Measurements from ENCODE around the gene UTP18. TPM values are rescaled to one million over a fixed set of nuclear protein-coding genes. Genes with fewer than 3 reads are reported as not detected.
"Not testable (repeated sequence)": the region's sequence is repeated elsewhere in the genome, so short reads cannot be mapped to it uniquely, and the experiment has no call there.

The UTP18 gene
- total RNA-seq, 2 experiments from 2014 or later = 61.9 to 67.9 TPM

GRCh38 chr17:51322390-51323029 lies 62.2 kb downstream of the UTP18 start:
- Mint-ChIP-seq H3K36me3 (ENCODE audit: low read depth) (peaks cover 4% of the 10 kb centered on the region), H3K27ac (no peak overlapping the region), H3K9me3 (peaks cover 10% of the 10 kb centered on the region), H3K4me3 (no peak overlapping the region), H3K27me3 (peaks cover 5% of the 10 kb centered on the region), H3K4me1 (ENCODE audit: low read depth) (no peaks in the 10 kb centered on the region)
- intact Hi-C loops (cut with micrococcal nuclease) = no loop called here
- TF ChIP-seq, protein P1, sequence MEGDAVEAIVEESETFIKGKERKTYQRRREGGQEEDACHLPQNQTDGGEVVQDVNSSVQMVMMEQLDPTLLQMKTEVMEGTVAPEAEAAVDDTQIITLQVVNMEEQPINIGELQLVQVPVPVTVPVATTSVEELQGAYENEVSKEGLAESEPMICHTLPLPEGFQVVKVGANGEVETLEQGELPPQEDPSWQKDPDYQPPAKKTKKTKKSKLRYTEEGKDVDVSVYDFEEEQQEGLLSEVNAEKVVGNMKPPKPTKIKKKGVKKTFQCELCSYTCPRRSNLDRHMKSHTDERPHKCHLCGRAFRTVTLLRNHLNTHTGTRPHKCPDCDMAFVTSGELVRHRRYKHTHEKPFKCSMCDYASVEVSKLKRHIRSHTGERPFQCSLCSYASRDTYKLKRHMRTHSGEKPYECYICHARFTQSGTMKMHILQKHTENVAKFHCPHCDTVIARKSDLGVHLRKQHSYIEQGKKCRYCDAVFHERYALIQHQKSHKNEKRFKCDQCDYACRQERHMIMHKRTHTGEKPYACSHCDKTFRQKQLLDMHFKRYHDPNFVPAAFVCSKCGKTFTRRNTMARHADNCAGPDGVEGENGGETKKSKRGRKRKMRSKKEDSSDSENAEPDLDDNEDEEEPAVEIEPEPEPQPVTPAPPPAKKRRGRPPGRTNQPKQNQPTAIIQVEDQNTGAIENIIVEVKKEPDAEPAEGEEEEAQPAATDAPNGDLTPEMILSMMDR (IDR thresholded peaks at IDR 0.05) = peak; percentile 62
- ATAC-seq = peak; percentile 47
- no peak for DNase-seq
- CTCF ChIA-PET = interaction anchor here (1.0 to 1.8 kb wide), 3 partner anchors 24 to 80 kb away, joined by 3 to 8 read pairs (median 3); no protein-coding TSS in a partner anchor
- POLR2A ChIA-PET = no interaction called here

GRCh38 chr17:51325471-51325870 lies 65.1 kb downstream of the UTP18 start:
- ATAC-seq (no peak), DNase-seq (no peak)
- ChIA-PET POLR2A (no interaction called here), CTCF (no interaction called here)
- Mint-ChIP-seq H3K36me3 (ENCODE audit: low read depth) (no peaks in the 10 kb centered on the region), H3K27me3 (peaks cover 5% of the 10 kb centered on the region), H3K9me3 (no peaks in the 10 kb centered on the region), H3K4me1 (ENCODE audit: low read depth) (no peaks in the 10 kb centered on the region), H3K27ac (no peak overlapping the region), H3K4me3 (no peak overlapping the region)
- TF ChIP-seq, protein P1 (IDR thresholded peaks at IDR 0.05) = no peak
- intact Hi-C loops (cut with micrococcal nuclease) = no loop called here

- H3K4me1 Mint-ChIP-seq (ENCODE audit: low read depth); POLR2A ChIA-PET; H3K27ac Mint-ChIP-seq; H3K9me3 Mint-ChIP-seq; intact Hi-C loops (cut with micrococcal nuclease); H3K36me3 Mint-ChIP-seq (ENCODE audit: low read depth); ATAC-seq; H3K27me3 Mint-ChIP-seq; H3K4me3 Mint-ChIP-seq; CTCF ChIA-PET; DNase-seq: not testable (repeated sequence)
Measured at GRCh38 chr17:51330861-51331503, 70.6 kb downstream of the UTP18 start.

- CTCF ChIA-PET = no interaction called here
- intact Hi-C loops (cut with micrococcal nuclease) = no loop called here
- ATAC-seq (no peak), DNase-seq (no peak)
- peaks cover 2% of the 10 kb centered on the region for H3K27me3 Mint-ChIP-seq
- no peaks in the 10 kb centered on the region for H3K9me3 Mint-ChIP-seq
- H3K4me1 Mint-ChIP-seq (ENCODE audit: low read depth) = no peaks in the 10 kb centered on the region
- TF ChIP-seq, protein P1 (IDR thresholded peaks at IDR 0.05) = no peak
- no peak overlapping the region for H3K4me3 Mint-ChIP-seq
- POLR2A ChIA-PET = no interaction called here
- H3K36me3 Mint-ChIP-seq (ENCODE audit: low read depth) = no peaks in the 10 kb centered on the region
- no peak overlapping the region for H3K27ac Mint-ChIP-seq
Measured at GRCh38 chr17:51335006-51335590, 74.8 kb downstream of the UTP18 start.

- Mint-ChIP-seq H3K27me3 (peaks cover 4% of the 10 kb centered on the region), H3K36me3 (ENCODE audit: low read depth) (no peaks in the 10 kb centered on the region), H3K9me3 (no peaks in the 10 kb centered on the region), H3K4me3 (no peak overlapping the region), H3K27ac (no peak overlapping the region), H3K4me1 (ENCODE audit: low read depth) (no peaks in the 10 kb centered on the region)
- POLR2A ChIA-PET = interaction anchor here (0.6 kb wide), 1 partner anchor 16 kb away, joined by 3 read pairs; no protein-coding TSS in a partner anchor
- TF ChIP-seq, protein P1 (IDR thresholded peaks at IDR 0.05) = no peak
- CTCF ChIA-PET = no interaction called here
- DNase-seq = no peak
- ATAC-seq = no peak
- intact Hi-C loops (cut with micrococcal nuclease) = no loop called here
Measured at GRCh38 chr17:51335883-51336822, 75.8 kb downstream of the UTP18 start.

Data from activated CD8-positive, alpha-beta T cell treated with anti-CD3 and anti-CD28 coated beads for 36 hours (primary cell).